ENCODE measurements around the gene PEPD.

The PEPD gene

DNA sequence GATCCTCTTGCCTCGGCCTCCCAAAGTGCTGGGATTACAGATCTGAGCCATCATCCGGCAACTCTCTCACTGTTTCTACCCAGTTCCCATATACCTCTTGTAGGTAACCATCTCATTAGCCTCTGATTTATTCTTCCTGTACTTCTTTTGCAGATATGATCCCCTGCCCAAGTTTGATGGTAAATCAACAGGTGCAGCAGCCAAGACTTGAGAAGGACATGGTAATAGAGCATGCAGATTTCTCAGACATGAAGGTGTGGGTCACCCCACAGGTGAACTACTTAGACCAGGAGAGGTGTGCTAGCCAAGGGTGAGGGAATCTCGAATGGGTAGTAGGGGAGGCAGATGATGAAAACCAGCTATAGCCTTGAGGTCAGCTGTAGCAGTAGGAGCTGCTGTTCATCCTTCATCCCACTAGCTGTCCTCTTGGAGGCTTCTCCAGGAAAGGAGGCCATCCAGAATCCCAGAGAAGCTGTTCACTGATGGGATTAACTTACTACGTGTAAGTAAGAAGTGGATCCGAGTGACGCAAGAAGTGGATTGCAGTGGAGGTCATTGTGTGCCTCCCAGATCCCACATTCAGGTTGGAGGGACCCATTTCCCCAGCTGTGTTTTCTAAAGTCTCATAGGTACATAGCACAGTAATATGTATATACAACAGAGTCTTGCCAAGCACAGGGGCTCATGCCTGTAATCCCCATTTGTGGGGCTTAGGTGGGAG lies 158.9 kb downstream of the PEPD start:
- no peak for DNase-seq (ENCODE audit: low read depth)
- TF ChIP-seq, protein P1, sequence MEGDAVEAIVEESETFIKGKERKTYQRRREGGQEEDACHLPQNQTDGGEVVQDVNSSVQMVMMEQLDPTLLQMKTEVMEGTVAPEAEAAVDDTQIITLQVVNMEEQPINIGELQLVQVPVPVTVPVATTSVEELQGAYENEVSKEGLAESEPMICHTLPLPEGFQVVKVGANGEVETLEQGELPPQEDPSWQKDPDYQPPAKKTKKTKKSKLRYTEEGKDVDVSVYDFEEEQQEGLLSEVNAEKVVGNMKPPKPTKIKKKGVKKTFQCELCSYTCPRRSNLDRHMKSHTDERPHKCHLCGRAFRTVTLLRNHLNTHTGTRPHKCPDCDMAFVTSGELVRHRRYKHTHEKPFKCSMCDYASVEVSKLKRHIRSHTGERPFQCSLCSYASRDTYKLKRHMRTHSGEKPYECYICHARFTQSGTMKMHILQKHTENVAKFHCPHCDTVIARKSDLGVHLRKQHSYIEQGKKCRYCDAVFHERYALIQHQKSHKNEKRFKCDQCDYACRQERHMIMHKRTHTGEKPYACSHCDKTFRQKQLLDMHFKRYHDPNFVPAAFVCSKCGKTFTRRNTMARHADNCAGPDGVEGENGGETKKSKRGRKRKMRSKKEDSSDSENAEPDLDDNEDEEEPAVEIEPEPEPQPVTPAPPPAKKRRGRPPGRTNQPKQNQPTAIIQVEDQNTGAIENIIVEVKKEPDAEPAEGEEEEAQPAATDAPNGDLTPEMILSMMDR (conservative IDR thresholded peaks at IDR 0.05; ENCODE audit: low read depth, low read length), result no peak
- H3K4me3 ChIP-seq (ENCODE audit: low read length), result no peak overlapping the region

DNA sequence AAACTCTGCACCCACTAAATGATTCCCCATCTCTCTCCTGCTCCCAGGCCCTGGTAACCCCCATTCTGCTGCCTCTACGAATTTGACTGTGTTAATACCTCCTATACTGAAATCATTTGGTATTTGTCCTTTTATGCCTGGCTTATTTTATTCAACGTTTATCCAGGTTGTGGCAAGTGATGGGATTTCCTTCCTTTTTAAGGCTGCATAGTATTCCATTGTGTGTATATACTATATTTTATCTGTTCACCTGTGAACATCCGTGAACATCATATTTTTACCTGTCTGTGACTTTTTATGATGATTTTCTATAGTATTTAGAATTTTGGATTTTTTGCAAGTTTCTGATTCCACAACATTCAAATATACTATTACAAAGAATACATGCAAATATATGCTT lies 162.0 kb downstream of the PEPD start:
- DNase-seq (ENCODE audit: low read depth), result no peak
- no peak overlapping the region for H3K4me3 ChIP-seq (ENCODE audit: low read length)
- TF ChIP-seq, protein P1 (conservative IDR thresholded peaks at IDR 0.05; ENCODE audit: low read depth, low read length), result no peak

DNA sequence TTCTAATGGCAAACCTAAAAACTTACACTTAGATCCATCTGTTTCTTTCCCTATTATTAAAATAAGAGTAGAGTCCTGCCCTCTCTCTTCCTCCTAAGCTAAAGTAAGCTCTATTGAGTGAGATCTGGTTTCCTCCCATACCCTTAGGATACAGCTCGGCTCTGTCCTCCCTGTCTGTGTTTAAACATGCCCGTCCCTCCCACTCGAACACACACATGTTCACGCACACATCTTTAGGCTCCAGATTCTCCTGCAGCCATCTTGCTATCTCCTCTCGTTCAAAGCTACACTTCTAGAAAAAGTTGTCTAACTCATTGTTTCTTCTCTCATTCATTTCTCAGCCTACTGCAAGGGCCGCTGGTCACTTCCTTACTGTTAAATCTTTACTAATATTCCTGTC lies 163.2 kb downstream of the PEPD start:
- TF ChIP-seq, protein P1 (conservative IDR thresholded peaks at IDR 0.05; ENCODE audit: low read depth, low read length), result no peak
- no peak overlapping the region for H3K4me3 ChIP-seq (ENCODE audit: low read length)
- DNase-seq (ENCODE audit: low read depth), result no peak

DNA sequence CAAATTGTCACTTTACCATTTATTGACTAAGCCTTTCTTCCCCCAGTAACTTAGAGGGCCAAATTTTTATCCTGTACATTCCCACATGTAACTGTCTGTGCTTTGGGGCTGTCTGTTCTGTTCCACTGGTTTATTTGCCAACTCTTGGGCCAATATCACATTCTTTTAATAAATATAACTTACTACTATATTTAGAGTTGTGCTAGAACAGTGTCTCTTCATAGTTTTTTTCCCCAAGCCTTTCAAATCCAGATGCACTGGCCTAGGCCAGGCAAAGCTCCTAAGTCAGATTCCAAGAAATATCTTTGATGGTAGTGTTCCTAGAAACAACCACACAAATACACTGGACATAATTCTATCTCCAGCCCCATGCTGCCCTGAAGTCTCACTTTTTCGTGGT lies 164.0 kb downstream of the PEPD start:
- H3K4me3 ChIP-seq (ENCODE audit: low read length), result no peak overlapping the region
- DNase-seq (ENCODE audit: low read depth), result no peak
- TF ChIP-seq, protein P1 (conservative IDR thresholded peaks at IDR 0.05; ENCODE audit: low read depth, low read length), result no peak

DNA sequence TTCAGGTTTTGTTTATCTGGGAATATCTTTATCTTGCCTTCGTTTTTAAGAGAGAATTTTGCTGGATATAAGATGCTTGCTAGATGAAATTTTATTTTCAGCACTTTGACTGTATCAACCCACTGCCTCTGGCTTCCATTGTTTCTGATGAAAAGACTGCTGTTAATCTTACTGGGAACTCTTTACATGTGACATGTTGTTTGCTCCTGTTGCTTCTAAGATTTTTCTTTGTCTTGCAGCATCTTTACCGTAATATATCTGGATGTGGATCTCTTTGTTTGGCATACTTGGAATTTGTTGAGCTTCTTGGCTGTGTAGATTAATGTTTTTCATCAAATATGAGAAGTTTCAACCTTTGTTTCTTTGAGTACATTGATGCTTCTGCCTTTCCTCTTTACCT lies 166.1 kb downstream of the PEPD start:
- H3K4me3 ChIP-seq (ENCODE audit: low read length), result no peak overlapping the region
- TF ChIP-seq, protein P1 (conservative IDR thresholded peaks at IDR 0.05; ENCODE audit: low read depth, low read length), result no peak
- no peak for DNase-seq (ENCODE audit: low read depth)

DNA sequence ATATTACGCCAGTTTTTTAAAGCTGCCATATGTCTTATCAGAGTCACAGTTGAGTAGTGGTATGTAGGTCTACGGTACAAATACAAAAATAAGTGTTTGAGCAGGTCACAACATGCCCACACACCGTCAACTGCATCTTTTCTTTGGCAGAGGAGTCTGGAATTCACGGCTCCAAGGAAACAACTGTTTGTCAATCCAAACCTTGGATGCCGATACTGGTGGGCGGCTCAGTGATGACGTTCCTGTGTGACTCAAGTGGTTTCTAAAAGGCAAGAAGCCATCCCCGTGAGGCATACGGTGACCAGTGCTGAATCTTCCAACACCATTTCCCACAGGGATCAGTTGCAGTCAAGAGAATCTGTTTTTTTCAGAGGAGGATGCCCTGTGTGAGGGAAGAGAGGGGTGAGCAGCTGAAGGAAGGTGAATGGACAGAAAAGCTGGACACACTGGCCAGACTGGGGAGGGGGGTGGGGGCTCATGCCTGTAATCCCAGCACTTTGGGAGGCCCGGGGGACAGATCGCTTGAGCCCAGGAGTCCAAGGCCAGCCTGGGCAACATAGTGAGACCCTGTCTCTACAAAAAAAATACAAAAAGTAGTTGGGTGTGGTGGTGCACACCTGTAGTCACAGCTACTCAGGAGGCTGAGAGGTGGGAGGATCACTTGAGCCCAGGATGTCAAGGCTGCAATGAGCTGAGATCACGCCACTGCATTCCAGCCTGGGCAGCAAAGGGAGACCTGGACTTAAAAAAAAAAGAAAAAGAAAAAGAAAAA lies 170.9 kb downstream of the PEPD start:
- TF ChIP-seq, protein P1 (conservative IDR thresholded peaks at IDR 0.05; ENCODE audit: low read depth, low read length), result no peak
- no peak for DNase-seq (ENCODE audit: low read depth)
- no peak overlapping the region for H3K4me3 ChIP-seq (ENCODE audit: low read length)
